ENCODE measurements around the gene FSIP1.

The FSIP1 gene

GRCh38 chr15:39803016-39803415 lies 20.4 kb upstream of the FSIP1 start:
- TF ChIP-seq CTCF (IDR thresholded peaks at IDR 0.05; ENCODE audit: borderline replicate concordance, control extremely low read depth, extremely low read depth, insufficient read depth, missing control alignments), result no peak
- in situ Hi-C loops (cut with MboI; ENCODE audit: low sequenced_read_pairs, unreplicated experiment), result loop anchor here (5.0 to 10.0 kb wide), 2 partner anchors 74 to 212 kb away; no protein-coding TSS in a partner anchor
- no peak for DNase-seq (ENCODE audit: low spot score)

- in situ Hi-C loops (cut with MboI; ENCODE audit: low sequenced_read_pairs, unreplicated experiment), result loop anchor here (5.0 to 10.0 kb wide), 2 partner anchors 76 to 213 kb away; no protein-coding TSS in a partner anchor
- DNase-seq (ENCODE audit: low spot score), result peak; percentile 66
- TF ChIP-seq CTCF (IDR thresholded peaks at IDR 0.05; ENCODE audit: borderline replicate concordance, control extremely low read depth, extremely low read depth, insufficient read depth, missing control alignments), result peak; percentile 62
Observed at GRCh38 chr15:39801641-39802309, 19.1 kb upstream of the FSIP1 start.

GRCh38 chr15:39799552-39800011 lies 16.9 kb upstream of the FSIP1 start:
- DNase-seq (ENCODE audit: low spot score), result no peak
- in situ Hi-C loops (cut with MboI; ENCODE audit: low sequenced_read_pairs, unreplicated experiment), result loop anchor here (5.0 to 25.0 kb wide), 3 partner anchors 78 to 463 kb away; no protein-coding TSS in a partner anchor
- no peak for TF ChIP-seq CTCF (IDR thresholded peaks at IDR 0.05; ENCODE audit: borderline replicate concordance, control extremely low read depth, extremely low read depth, insufficient read depth, missing control alignments)

GRCh38 chr15:39798382-39798781 lies 15.7 kb upstream of the FSIP1 start:
- no peak for TF ChIP-seq CTCF (IDR thresholded peaks at IDR 0.05; ENCODE audit: borderline replicate concordance, control extremely low read depth, extremely low read depth, insufficient read depth, missing control alignments)
- in situ Hi-C loops (cut with MboI; ENCODE audit: low sequenced_read_pairs, unreplicated experiment), result loop anchor here (25.0 kb wide), 1 partner anchor 464 kb away; no protein-coding TSS in a partner anchor
- no peak for DNase-seq (ENCODE audit: low spot score)

- no peak for DNase-seq (ENCODE audit: low spot score)
- no peak for TF ChIP-seq CTCF (IDR thresholded peaks at IDR 0.05; ENCODE audit: borderline replicate concordance, control extremely low read depth, extremely low read depth, insufficient read depth, missing control alignments)
Observed at GRCh38 chr15:39797407-39797806, 14.8 kb upstream of the FSIP1 start.

DNA sequence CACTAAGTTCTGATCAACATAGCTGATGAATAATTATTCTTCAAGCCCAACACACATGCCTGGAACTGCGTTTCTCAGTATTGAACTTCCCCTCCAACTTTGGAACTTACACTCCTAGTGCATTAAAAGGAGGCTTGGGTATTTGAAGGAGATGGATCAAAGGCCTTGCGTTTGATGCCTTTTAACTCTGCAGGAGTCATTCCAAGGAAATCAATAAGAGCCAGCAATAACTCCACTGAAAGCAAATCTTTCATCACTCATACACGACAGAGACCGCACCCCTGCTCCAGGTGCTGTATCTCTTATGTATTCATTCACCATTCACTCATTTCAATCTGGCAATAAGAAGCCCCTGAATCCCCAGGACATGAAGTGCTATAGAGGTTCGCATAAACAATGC lies 14.0 kb upstream of the FSIP1 start:
- in situ Hi-C loops (cut with MboI; ENCODE audit: low sequenced_read_pairs, unreplicated experiment), result loop anchor here (25.0 kb wide), 1 partner anchor 466 kb away; no protein-coding TSS in a partner anchor
- no peak for DNase-seq (ENCODE audit: low spot score)
- TF ChIP-seq CTCF (IDR thresholded peaks at IDR 0.05; ENCODE audit: borderline replicate concordance, control extremely low read depth, extremely low read depth, insufficient read depth, missing control alignments), result no peak

More at GRCh38 chr15:39797407-39797806, 14.8 kb upstream of the FSIP1 start:
- in situ Hi-C loops (cut with MboI; ENCODE audit: low sequenced_read_pairs, unreplicated experiment), result loop anchor here (25.0 kb wide), 1 partner anchor 465 kb away; no protein-coding TSS in a partner anchor
